Right cardiac atrium (tissue), 5 donors: ENCODE measurements around the gene C10orf95. TPM values are rescaled to one million over a fixed set of nuclear protein-coding genes. Genes with fewer than 3 reads are reported as not detected.
"Not testable (repeated sequence)": the region's sequence is repeated elsewhere in the genome, so short reads cannot be mapped to it uniquely, and the experiment has no call there.

Source experiments
- ATAC-seq, 2 donors: fragments of 200-7000 bp; cut with Tn5 transposase; one replicate each; pipeline versions ENCODE4 v1.8.0 to v1.9.1; 2020; ENCODE audit warnings: moderate library complexity in 2 of 2, mild to moderate bottlenecking in 1 of 2
- DNase-seq, 3 donors: peaks; one replicate each; pipeline ENCODE4 v3.0.0-alpha.2; 2020
- H3K27ac ChIP-seq: one replicate; pipeline ENCODE4 v1.5.1; 2013; ENCODE audit warnings: mild to moderate bottlenecking, low read length, control low read depth, moderate library complexity
- H3K27me3 ChIP-seq: one replicate; pipeline ENCODE4 v1.6.1; 2013; ENCODE audit not compliant: control insufficient read depth, insufficient read depth
- H3K4me1 ChIP-seq: one replicate; pipeline ENCODE4 v1.6.1; 2013; ENCODE audit warnings: low read length; ENCODE audit not compliant: control insufficient read depth, insufficient read depth
- H3K4me3 ChIP-seq: one replicate; pipeline ENCODE4 v1.5.1; 2013; ENCODE audit warnings: low read length, control low read depth
- H3K9me3 ChIP-seq: one replicate; pipeline ENCODE4 v1.6.1; 2013; ENCODE audit warnings: low read length; ENCODE audit not compliant: control insufficient read depth
- WGBS: extraction: QIAGEN DNeasy Blood & Tissue Kit; methylation state at CpG from one replicate; pipeline ENCODE4 v1.1.7; 2013; 5-methylcytosine and 5-hydroxymethylcytosine counted together
- intact Hi-C, 4 donors: fragments of 100-400 bp; cut with DNase I; formaldehyde crosslinking; loops; one replicate each; pipeline versions ENCODE4 v1.11.0 to v1.14.0; 2022 to 2023
- long read RNA-seq, 4 donors: library from polyadenylated mRNA; unstranded; transcript quantifications; one replicate each; pipeline ENCODE4 v2.0.0, GENCODE V29; 2020 to 2021
- polyA plus RNA-seq: library from polyadenylated mRNA; stranded (reverse); fragments of 200-250 nt; gene quantifications from one replicate; pipeline ENCODE4 v1.2.3, GENCODE V29; 2013
- total RNA-seq, 4 donors: library from RNA; stranded (reverse); fragmentation: NEBNext Ultra II Directional; extraction: Animal tissue kit (Norgen Biotek cat#: 25700); gene quantifications; one replicate each; pipeline ENCODE4 v1.2.1, GENCODE V29; 2021
- donor health status: healthy with polysubstance abuse.
- donor health status: DM: no; HTN: yes; CAD: no.
- donor health status: DM: no; HTN: no; CAD: no.
- donor health status: DM: no; HTN: yes; CAD: no; lungs with severe emphysema.
- donor health status: DM: yes; HTN: yes; CAD: no.

C10orf95 gene, protein sequence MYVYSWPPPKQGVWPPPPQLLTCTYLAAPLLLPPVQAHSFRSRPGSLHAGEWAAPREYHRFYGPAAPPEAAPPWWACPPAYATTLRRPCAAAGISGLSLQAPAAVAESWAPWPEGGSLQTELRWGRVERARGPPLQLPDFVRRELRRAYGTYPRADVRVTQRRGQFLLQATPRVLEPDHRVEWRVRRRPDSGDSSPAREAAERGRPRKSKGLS
- not detected for total RNA-seq
- polyA plus RNA-seq = 0.09 TPM
- long read RNA-seq, donor 1, partial matches to known transcripts = 0 of 9 reads
- long read RNA-seq, donor 1, other reads (novel, unspliced or antisense) = 9 of 9 reads
- long read RNA-seq, donor 2, partial matches to known transcripts = 0 of 5 reads
- long read RNA-seq, donor 2, other reads (novel, unspliced or antisense) = 5 of 5 reads
- long read RNA-seq, donor 3 = 0 reads
- long read RNA-seq, donor 4, partial matches to known transcripts = 0 of 1 reads
- long read RNA-seq, donor 4, other reads (novel, unspliced or antisense) = 1 of 1 reads

DNA sequence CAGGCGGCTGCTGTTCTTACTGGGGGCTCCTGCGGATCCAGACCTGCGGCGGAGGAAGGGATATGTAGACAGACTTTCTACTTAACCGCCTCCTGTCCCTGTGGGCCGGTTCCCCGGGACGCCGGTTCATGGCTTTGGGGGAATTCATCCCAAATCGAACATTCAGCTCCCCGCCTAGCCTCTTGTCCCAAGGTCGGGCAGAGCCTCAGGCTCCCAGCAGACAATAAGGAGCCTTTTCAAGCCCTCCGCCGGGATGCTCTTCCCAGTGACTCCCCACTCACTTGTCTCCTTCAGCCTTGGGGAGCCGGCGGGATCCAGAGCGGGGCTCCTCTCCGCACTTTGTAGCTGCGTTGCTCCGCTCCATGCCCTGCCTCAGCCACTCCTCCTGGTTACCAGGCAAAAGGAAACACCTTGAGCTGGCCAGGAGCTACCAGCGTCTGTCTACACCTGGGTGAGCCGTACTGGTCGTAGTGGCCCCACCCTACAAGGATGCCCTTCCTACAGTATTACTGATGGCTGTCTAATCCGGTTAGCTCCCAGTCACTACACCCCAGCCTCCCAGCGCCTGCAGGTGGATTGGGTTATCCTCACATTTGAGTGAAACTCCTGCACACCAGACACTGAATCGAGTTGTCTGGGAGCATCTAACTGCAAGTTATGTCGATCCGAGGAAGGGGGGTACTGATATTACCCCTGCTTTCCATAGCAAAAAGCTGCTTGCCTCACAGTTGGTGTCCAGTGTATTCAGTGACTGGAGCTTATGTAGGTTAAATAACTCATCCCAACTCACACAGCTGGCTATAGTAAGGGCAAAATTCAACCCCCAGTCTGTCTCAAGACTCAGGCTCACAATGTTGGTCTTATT is at the start of gene C10orf95:
Gene C10orf95 (minus strand): TSS at position 439 of the 865 bp plus-strand sequence. CDS start 450 bp downstream, outside the sequence.
- WGBS = 31% methylated on average over 28 of the region's 28 CpGs
- H3K27me3 ChIP-seq = no peaks in the 10 kb centered on the region
- no peaks in the 10 kb centered on the region for H3K9me3 ChIP-seq
- H3K4me3 ChIP-seq = peak within 1 kb of the TSS; percentile 87
- peaks cover 3% of the 10 kb centered on the region for H3K4me1 ChIP-seq
- DNase-seq (peak in 1 of 3 donors; percentile 53), ATAC-seq (peak; percentile 1 to 6)
- intact Hi-C loops = no loop called here
- peak within 1 kb of the TSS; percentile 91 for H3K27ac ChIP-seq

DNA sequence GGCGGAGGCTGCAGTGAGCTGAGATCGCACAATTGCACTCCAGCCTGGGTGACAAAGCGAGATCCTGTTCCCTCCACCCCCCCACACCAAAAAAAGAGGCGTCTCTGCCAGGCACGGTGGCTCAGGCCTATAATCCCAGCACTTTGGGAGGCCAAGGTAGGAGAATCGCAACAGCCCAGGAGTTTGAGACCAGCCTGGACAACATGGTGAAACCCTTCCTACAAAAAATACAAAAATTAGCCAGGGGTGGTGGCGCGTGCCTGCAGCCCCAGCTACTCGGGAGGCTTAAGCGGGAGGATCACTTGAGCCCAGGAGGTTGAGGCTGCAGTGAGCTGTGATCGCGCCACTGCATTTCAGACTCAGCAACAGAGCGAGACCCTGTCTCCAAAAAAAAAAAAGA is 49.3 kb upstream of the C10orf95 start:
- intact Hi-C loops = loop anchor here in 1 of 4 donors (5.0 kb wide), 1 partner anchor 82 kb away; no protein-coding TSS in a partner anchor
- not testable (repeated sequence) for H3K4me1 ChIP-seq, H3K27me3 ChIP-seq, DNase-seq, H3K9me3 ChIP-seq, ATAC-seq, H3K27ac ChIP-seq, H3K4me3 ChIP-seq
- 93% methylated on average over 13 of the region's 13 CpGs for WGBS

DNA sequence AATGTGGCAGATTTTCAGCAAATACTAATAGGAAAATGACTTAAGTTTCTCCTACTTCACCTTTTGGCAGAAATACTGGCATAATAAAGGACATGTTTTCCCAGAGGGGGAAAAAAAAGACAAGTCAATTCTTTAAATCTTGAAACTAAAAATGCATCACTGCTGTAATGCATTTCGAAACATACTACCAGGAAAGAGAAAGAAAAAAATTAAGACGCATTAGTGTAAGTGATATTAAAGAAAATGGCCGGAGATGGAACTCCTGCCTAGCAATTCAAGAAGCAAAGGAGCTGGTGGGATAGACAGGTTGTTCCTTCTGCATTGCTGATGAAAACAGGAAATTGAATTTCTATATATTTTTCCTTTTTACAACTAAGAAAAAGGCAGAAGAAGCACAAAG is 48.0 kb upstream of the C10orf95 start:
- ATAC-seq (no peak), DNase-seq (no peak)
- Histone ChIP-seq H3K27ac (no peak overlapping the region), H3K27me3 (no peaks in the 10 kb centered on the region), H3K4me1 (peaks cover 1% of the 10 kb centered on the region), H3K9me3 (no peaks in the 10 kb centered on the region), H3K4me3 (no peak overlapping the region)
- intact Hi-C loops = no loop called here
- 78% methylated on average over 3 of the region's 3 CpGs for WGBS

DNA sequence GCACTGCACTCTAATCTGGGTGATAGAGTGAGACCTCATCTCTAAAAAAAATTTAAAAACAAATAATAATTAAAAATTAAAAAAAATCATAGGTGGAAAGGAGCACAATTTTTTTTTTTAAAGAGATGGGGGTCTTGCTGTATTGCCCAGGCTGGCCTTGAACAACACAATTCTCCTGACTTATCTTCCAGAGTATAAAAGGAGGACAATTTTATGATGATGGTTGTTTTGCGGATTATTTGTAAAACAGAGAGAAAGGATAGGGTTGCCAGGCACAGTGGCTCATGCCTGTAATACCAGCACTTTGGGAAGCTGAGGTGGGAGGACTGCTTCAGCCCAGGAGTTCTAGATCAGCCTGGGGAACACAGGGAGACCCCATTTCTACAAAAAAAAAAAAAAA is 46.2 kb upstream of the C10orf95 start:
- no peaks in the 10 kb centered on the region for H3K9me3 ChIP-seq
- 98% methylated on average over 1 of the region's 1 CpG for WGBS
- no peak overlapping the region for H3K27ac ChIP-seq
- ATAC-seq = no peak
- peaks cover 10% of the 10 kb centered on the region for H3K4me1 ChIP-seq
- no peaks in the 10 kb centered on the region for H3K27me3 ChIP-seq
- no peak overlapping the region for H3K4me3 ChIP-seq
- DNase-seq = no peak
- intact Hi-C loops = no loop called here

DNA sequence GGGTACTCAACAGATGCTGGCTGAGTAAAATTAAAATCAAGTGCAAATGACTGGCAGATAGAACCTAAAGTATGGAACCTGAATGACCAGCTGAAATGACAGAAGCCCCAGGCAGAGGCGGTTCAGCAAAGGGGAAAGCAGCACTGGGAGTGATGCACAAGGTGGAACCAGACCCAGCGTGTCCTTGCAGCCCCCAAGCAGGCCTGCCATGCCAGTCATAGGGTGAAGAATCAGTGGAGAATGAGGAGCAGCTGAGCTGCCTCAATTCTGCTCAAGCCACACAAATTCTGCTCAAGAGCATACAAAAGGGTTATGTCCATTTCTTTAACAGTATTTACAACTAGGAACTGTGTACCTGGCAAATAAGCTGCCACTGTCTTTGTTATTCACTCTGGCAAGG is 42.4 kb upstream of the C10orf95 start:
- Histone ChIP-seq H3K9me3 (no peaks in the 10 kb centered on the region), H3K4me3 (no peak overlapping the region), H3K4me1 (peaks cover 14% of the 10 kb centered on the region)

DNA sequence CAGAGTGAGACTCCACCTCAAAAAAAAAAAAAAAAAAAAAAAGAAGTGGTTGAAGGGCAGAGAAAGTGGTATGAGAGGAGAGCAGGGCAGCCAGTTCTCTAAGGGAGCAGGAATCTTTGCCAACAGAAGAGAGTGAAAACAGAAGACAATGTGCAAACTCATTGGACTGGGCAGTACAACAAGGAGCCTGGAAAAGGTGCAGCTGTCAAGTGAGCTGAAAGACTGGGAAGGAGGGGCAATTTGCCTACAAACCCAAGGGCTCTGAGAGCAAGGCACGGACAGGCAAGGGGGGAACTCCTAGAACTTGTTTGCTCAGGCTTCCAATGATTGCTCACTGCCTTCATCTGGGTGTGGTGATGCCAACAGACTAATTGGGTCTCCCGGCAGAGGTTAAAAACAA is 41.6 kb upstream of the C10orf95 start:
- H3K4me3 ChIP-seq = no peak overlapping the region
- intact Hi-C loops = no loop called here
- peak overlapping the region; percentile 54 for H3K27ac ChIP-seq
- H3K4me1 ChIP-seq = peaks cover 14% of the 10 kb centered on the region
- H3K27me3 ChIP-seq = no peaks in the 10 kb centered on the region
- no peak for DNase-seq
- H3K9me3 ChIP-seq = no peaks in the 10 kb centered on the region
- ATAC-seq = peak; percentile 53 to 83
- 27% methylated on average over 2 of the region's 2 CpGs for whole genome bisulfite sequencing

More for the DNA sequence above, 42.4 kb upstream of the C10orf95 start:
- intact Hi-C loops = no loop called here
- 88% methylated on average over 2 of the region's 2 CpGs for WGBS
- no peak for DNase-seq
- no peak for ATAC-seq
- Histone ChIP-seq H3K27ac (peak overlapping the region; percentile 36), H3K27me3 (no peaks in the 10 kb centered on the region)

DNA sequence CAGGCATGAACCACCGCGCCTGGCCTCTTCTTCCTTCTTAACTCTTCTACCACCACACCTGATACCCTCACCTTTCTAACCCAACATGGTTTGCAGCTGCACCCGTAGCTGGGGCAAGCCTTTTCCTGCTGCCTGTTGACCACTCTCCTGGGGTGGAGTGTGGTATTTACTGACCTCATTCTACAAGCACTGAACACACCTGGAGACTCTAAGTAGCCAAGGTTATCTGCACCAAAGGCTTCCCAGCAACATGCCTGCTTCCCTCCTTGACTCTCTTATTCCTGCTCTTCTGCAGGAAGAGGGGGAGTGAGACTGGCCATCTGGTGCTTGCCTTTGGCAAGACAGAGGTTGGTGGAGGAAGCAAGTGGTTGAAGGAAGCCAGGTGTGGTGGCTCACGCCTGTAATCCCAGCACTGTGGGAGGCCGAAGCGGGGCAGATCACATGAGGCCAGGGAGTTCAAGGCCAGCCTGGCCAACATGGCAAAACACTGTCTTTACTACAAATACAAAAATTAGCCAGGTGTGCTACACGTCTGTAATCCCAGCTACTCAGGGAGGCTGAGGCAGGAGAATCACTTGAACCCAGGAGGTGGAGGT is 41.1 kb upstream of the C10orf95 start:
- no peak for ATAC-seq
- Histone ChIP-seq H3K27me3 (no peaks in the 10 kb centered on the region), H3K4me3 (no peak overlapping the region), H3K4me1 (peaks cover 14% of the 10 kb centered on the region), H3K9me3 (no peaks in the 10 kb centered on the region), H3K27ac (peak overlapping the region; percentile 6)
- intact Hi-C loops = no loop called here
- DNase-seq = no peak
- WGBS = 89% methylated on average over 7 of the region's 7 CpGs

DNA sequence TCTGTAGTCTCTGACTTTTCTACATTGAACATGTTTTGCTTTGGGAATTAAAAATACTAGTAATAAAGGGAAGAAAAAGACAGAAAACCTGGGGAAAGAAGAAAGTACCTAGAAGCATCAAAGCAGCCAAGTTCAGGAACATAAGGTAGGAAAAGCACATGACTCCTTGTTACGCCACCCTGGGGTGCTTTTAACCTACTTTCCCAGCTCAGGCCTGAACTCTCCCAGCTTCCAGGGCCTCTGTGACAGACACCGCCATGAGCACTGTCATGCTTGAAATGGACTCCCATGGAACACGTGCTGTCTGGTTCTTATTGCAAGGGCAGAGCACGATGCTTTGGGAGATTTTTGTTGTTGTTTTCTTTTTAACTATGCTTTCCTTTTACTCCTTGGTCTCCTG is 39.8 kb upstream of the C10orf95 start:
- Histone ChIP-seq H3K27me3 (no peaks in the 10 kb centered on the region), H3K4me1 (peaks cover 14% of the 10 kb centered on the region), H3K27ac (no peak overlapping the region), H3K9me3 (no peaks in the 10 kb centered on the region), H3K4me3 (no peak overlapping the region)
- WGBS = 82% methylated on average over 4 of the region's 4 CpGs
- no peak for ATAC-seq
- intact Hi-C loops = no loop called here
- DNase-seq = no peak

DNA sequence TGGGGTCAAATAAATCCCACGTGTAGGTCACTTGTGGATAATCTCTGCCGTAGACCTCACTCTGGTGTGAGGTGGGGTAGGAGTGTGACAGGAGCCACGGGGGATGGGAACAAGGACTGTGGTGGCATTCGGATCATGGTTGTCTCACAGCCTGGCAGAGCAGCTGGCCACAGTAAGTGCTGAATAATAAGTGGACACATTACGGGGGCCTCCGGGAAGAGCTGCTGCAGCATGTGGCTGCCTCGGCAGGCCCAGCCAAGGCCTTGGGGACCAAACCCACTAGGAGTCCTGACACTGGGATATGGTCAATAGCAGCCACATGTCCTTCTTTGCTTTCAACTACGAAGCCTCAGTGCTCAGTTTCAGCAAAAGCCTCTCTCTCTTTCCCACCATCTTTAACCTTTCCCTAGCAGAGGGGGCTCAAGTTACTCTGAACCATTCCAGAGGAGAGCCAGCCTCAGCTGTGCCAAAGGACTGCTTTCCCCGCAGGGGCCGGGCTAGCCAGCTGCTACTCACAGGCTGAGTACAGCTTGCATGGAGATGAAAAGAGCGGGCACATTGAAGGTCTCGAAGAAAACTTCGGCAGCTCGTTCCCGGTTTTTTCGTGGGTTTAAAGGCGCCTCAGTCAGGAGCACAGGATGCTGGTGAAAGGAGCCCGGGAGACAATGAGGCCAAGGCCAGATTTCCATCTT is 33.9 kb upstream of the C10orf95 start:
- Histone ChIP-seq H3K27ac (no peak overlapping the region), H3K9me3 (no peaks in the 10 kb centered on the region), H3K27me3 (no peaks in the 10 kb centered on the region), H3K4me1 (no peaks in the 10 kb centered on the region), H3K4me3 (no peak overlapping the region)
- WGBS = 87% methylated on average over 18 of the region's 18 CpGs
- ATAC-seq (no peak), DNase-seq (no peak)
- intact Hi-C loops = no loop called here

DNA sequence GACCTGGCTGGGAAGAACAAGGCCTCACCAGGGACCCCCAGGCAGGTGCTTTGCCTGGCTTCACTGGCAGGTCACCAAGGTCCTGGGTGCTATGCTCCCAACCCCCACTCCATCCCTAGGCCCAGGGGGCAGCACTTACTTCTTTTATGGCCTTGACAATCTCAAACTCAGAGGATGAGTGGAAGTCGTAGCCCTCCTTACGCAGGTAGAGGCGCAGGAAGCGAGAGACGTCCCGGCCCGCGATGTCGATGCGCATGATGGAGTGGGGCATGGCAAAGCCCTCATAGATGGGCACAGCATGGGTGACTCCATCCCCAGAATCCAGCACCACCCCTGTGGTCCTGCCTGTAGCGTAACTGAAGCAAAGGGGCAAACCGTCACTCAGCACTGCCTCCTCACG is 32.7 kb upstream of the C10orf95 start:
- H3K27ac ChIP-seq = no peak overlapping the region
- no peaks in the 10 kb centered on the region for H3K27me3 ChIP-seq
- no peaks in the 10 kb centered on the region for H3K9me3 ChIP-seq
- ATAC-seq = no peak
- 93% methylated on average over 13 of the region's 13 CpGs for WGBS
- DNase-seq = peak in 1 of 3 donors; percentile 35
- no peak overlapping the region for H3K4me3 ChIP-seq
- peaks cover 3% of the 10 kb centered on the region for H3K4me1 ChIP-seq
- intact Hi-C loops = no loop called here
